H1 (cell line): ENCODE measurements around the gene CLPSL2. TPM values are rescaled to one million over a fixed set of nuclear protein-coding genes. Genes with fewer than 3 reads are reported as not detected.
A peak's percentile ranks its signal among the peaks of the same experiment; 100 is the strongest.

ENCODE experiments used
- CTCF ChIA-PET: fragments of 300-600 bp; sonication (Branson Sonifier 250); formaldehyde crosslinking; loops from one replicate; lab custom pipeline; 2021; ENCODE audit not compliant: partially characterized antibody; lab: Charles Lee
- POLR2A ChIA-PET: fragments of 300-600 bp; sonication (Branson Sonifier 250); formaldehyde crosslinking; loops from one replicate; lab custom pipeline; 2021; ENCODE audit warnings: inconsistent platforms; ENCODE audit not compliant: partially characterized antibody; lab: Charles Lee
- DNase-seq, 2 experiments: peaks; one replicate each; pipeline versions ENCODE4 v3.0.0 to v3.0.0-alpha.2; 2010 to 2022; ENCODE audit warnings: low spot score in 2 of 2, low read depth in 1 of 2, mixed read lengths in 1 of 2
- FAIRE-seq: peaks from 2 replicates; lab custom pipeline; 2011; peaks lifted over from hg19 to GRCh38; lab: Jason Lieb, UNC
- H2AFZ ChIP-seq: 2 replicates; pipeline ENCODE4 v1.8.1; 2012; ENCODE audit warnings: low read length, inconsistent platforms
- H2AK5ac ChIP-seq: 2 replicates; pipeline ENCODE4 v1.6.1; 2013; ENCODE audit warnings: low read depth, low read length
- H2BK120ac ChIP-seq: replicated peaks from 2 replicates; pipeline ENCODE3; 2013; ENCODE audit warnings: low read depth, low read length, inconsistent platforms
- H2BK12ac ChIP-seq: 2 replicates; pipeline ENCODE4 v1.6.1; 2013; ENCODE audit warnings: low read depth, low read length
- H2BK15ac ChIP-seq: 2 replicates; pipeline ENCODE4 v1.6.1; 2013; ENCODE audit warnings: low read length
- H2BK20ac ChIP-seq: 2 replicates; pipeline ENCODE4 v1.6.1; 2013; ENCODE audit warnings: low read length
- H2BK5ac ChIP-seq: 2 replicates; pipeline ENCODE4 v1.6.1; 2013; ENCODE audit warnings: low read depth, low read length
- H3K14ac ChIP-seq: 2 replicates; pipeline ENCODE4 v1.6.1; 2013; ENCODE audit warnings: inconsistent platforms; ENCODE audit not compliant: insufficient read length
- H3K18ac ChIP-seq: 2 replicates; pipeline ENCODE4 v1.6.1; 2013; ENCODE audit warnings: low read length; ENCODE audit errors: extremely low read depth
- H3K23ac ChIP-seq: 2 replicates; pipeline ENCODE4 v1.6.1; 2013; ENCODE audit warnings: inconsistent platforms; ENCODE audit not compliant: insufficient read length
- H3K23me2 ChIP-seq: 2 replicates; pipeline ENCODE4 v1.6.1; 2013; ENCODE audit warnings: low read depth, low read length
- H3K27ac ChIP-seq: 2 replicates; pipeline ENCODE4 v1.6.1; 2011; ENCODE audit warnings: low read depth, low read length, inconsistent platforms
- H3K27me3 ChIP-seq, 4 experiments: replicated peaks in 1 of 4; 1 replicate in 1 of 4; 2 replicates in 3 of 4; pipeline versions ENCODE4 v1.6.1 to v1.8.1; 2011 to 2013; ENCODE audit warnings: low read length in 3 of 4, mild to moderate bottlenecking in 3 of 4, inconsistent platforms in 2 of 4, mixed read lengths in 2 of 4, moderate library complexity in 1 of 4; ENCODE audit not compliant: control insufficient read depth in 3 of 4, insufficient read depth in 3 of 4; ENCODE audit errors: extremely low read depth in 1 of 4
- H3K36me3 ChIP-seq, 4 experiments: 2 replicates each; pipeline versions ENCODE4 v1.6.1 to v1.8.1; 2011 to 2013; ENCODE audit warnings: mild to moderate bottlenecking in 4 of 4, low read length in 3 of 4, moderate library complexity in 2 of 4, control low read depth in 1 of 4, inconsistent platforms in 1 of 4; ENCODE audit not compliant: insufficient read depth in 4 of 4, control insufficient read depth in 2 of 4
- H3K4ac ChIP-seq: replicated peaks from 2 replicates; pipeline ENCODE3; 2013; ENCODE audit warnings: low read length, low read depth, mixed read lengths, inconsistent platforms; ENCODE audit not compliant: insufficient read length
- H3K4me1 ChIP-seq, 4 experiments: replicated peaks in 1 of 4; 1 replicate in 1 of 4; 2 replicates in 3 of 4; pipeline versions ENCODE4 v1.6.1 to v1.8.1; 2011 to 2013; ENCODE audit warnings: low read length in 3 of 4, inconsistent platforms in 2 of 4, mixed read lengths in 1 of 4; ENCODE audit not compliant: insufficient read depth in 4 of 4, control insufficient read depth in 3 of 4
- H3K4me2 ChIP-seq, 2 experiments: 2 replicates each; pipeline versions ENCODE4 v1.6.1 to v1.8.1; 2011 to 2013; ENCODE audit warnings: low read depth in 2 of 2, low read length in 2 of 2, control low read depth in 1 of 2, inconsistent platforms in 1 of 2, mild to moderate bottlenecking in 1 of 2; ENCODE audit not compliant: insufficient read depth in 1 of 2
- H3K4me3 ChIP-seq, 4 experiments: fragments of 200-600, 300-600 bp in 1 of 4; sonication (generic), shearing (Covaris generic), sonication (Bioruptor Twin) in 1 of 4; 2 replicates each; pipeline versions ENCODE4 v1.5.1 to v1.8.1; 2011 to 2016; ENCODE audit warnings: low read length in 4 of 4, low read depth in 3 of 4, control low read depth in 2 of 4, inconsistent platforms in 2 of 4, mild to moderate bottlenecking in 2 of 4, mixed read lengths in 1 of 4, moderate library complexity in 1 of 4; ENCODE audit not compliant: insufficient read depth in 2 of 4; ENCODE audit errors: extremely low read depth in 1 of 4
- H3K56ac ChIP-seq: replicated peaks from 2 replicates; pipeline ENCODE3; 2013; ENCODE audit warnings: low read depth, mild to moderate bottlenecking, mixed read lengths, low read length, inconsistent platforms; ENCODE audit not compliant: insufficient read length
- H3K79me1 ChIP-seq: 2 replicates; pipeline ENCODE4 v1.6.1; 2013; ENCODE audit warnings: low read depth, low read length, control low read depth
- H3K79me2 ChIP-seq, 2 experiments: 2 replicates each; pipeline versions ENCODE4 v1.6.1 to v1.8.1; 2012 to 2013; ENCODE audit warnings: low read length in 2 of 2, mild to moderate bottlenecking in 2 of 2, inconsistent platforms in 1 of 2; ENCODE audit not compliant: insufficient read depth in 2 of 2, control insufficient read depth in 1 of 2
- H3K9ac ChIP-seq, 4 experiments: replicated peaks in 1 of 4; 1 replicate in 1 of 4; 2 replicates in 3 of 4; pipeline versions ENCODE4 v1.6.1 to v1.8.1; 2011 to 2013; ENCODE audit warnings: low read depth in 3 of 4, low read length in 3 of 4, control low read depth in 2 of 4, mild to moderate bottlenecking in 2 of 4, moderate library complexity in 2 of 4, inconsistent platforms in 1 of 4; ENCODE audit errors: extremely low read depth in 1 of 4
- H3K9me3 ChIP-seq, 2 experiments: 2 replicates each; pipeline versions ENCODE4 v1.6.1 to v1.8.1; 2012 to 2013; ENCODE audit warnings: mild to moderate bottlenecking in 2 of 2, moderate library complexity in 2 of 2, control low read depth in 1 of 2, inconsistent platforms in 1 of 2, low read depth in 1 of 2, low read length in 1 of 2, mixed read lengths in 1 of 2; ENCODE audit not compliant: insufficient read depth in 2 of 2
- H4K20me1 ChIP-seq, 2 experiments: replicated peaks in 1 of 2; 2 replicates each; pipeline versions ENCODE3 to v1.8.1; 2011 to 2013; ENCODE audit warnings: inconsistent platforms in 2 of 2, low read length in 2 of 2, mild to moderate bottlenecking in 1 of 2; ENCODE audit not compliant: insufficient read depth in 2 of 2, control insufficient read depth in 1 of 2
- H4K5ac ChIP-seq: 2 replicates; pipeline ENCODE4 v1.6.1; 2013; ENCODE audit warnings: low read length, low read depth, mixed read lengths, inconsistent platforms; ENCODE audit not compliant: insufficient read length
- H4K8ac ChIP-seq: 2 replicates; pipeline ENCODE4 v1.8.0; 2013; ENCODE audit warnings: mild to moderate bottlenecking, moderate library complexity, low read length, inconsistent platforms; ENCODE audit not compliant: insufficient read depth; ENCODE audit errors: extremely low read depth
- H4K91ac ChIP-seq: replicated peaks from 2 replicates; pipeline ENCODE3; 2013; ENCODE audit warnings: low read length, mixed read lengths, inconsistent platforms; ENCODE audit not compliant: insufficient read length
- SIN3A ChIP-seq, 2 experiments: IDR thresholded peaks in 1 of 2; conservative IDR thresholded peaks in 1 of 2; 2 replicates each; pipeline ENCODE4 v1.6.1; 2011 to 2012; ENCODE audit warnings: low read length in 2 of 2, improper control_type of control experiment in 1 of 2, low read depth in 1 of 2, mild to moderate bottlenecking in 1 of 2
- SP2 ChIP-seq: IDR thresholded peaks from 2 replicates; pipeline ENCODE4 v1.6.1; 2012; ENCODE audit warnings: mild to moderate bottlenecking, low read length, inconsistent platforms
- TEAD4 ChIP-seq: IDR thresholded peaks from 2 replicates; pipeline ENCODE4 v1.6.1; 2012; ENCODE audit warnings: low read depth, low read length, inconsistent platforms, mixed read lengths
- WGBS, 2 experiments: shearing (Covaris generic) in 1 of 2; methylation state at CpG; one replicate each; pipeline versions ENCODE4 v1.1.6 to v1.1.7; 2013 to 2015; ENCODE audit warnings: low lambda C conversion rate in 2 of 2, mixed read lengths in 2 of 2, inconsistent platforms in 1 of 2, low coverage in 1 of 2, missing lambda C conversion rate in 1 of 2; ENCODE audit not compliant: insufficient replicate concordance in 2 of 2, insufficient coverage in 1 of 2, insufficient read length in 1 of 2; ENCODE audit errors: extremely low coverage in 1 of 2, missing lambda C conversion rate in 1 of 2; 5-methylcytosine and 5-hydroxymethylcytosine counted together
- polyA plus RNA-seq, 7 experiments: library from polyadenylated mRNA; depleted of rRNA in 3 of 7; stranded (reverse) in 5 of 7; unstranded in 2 of 7; fragments of >200 nt in 5 of 7; fragments of 200-250 nt in 2 of 7; gene quantifications; 1 replicate in 5 of 7; 2 replicates in 1 of 7; 4 replicates in 1 of 7; pipeline versions ENCODE4 v1.2.1 to v1.2.3, GENCODE V29; 2011 to 2013; ENCODE audit warnings: missing spikeins in 2 of 7, mixed read lengths in 2 of 7
- total RNA-seq: library from RNA; stranded (reverse); fragmentation: NEBNext Ultra II Directional; extraction: Animal tissue kit (Norgen Biotek cat#: 25700); gene quantifications from 2 replicates; pipeline ENCODE4 v1.2.1, GENCODE V29; 2021
- TF ChIP-seq, protein P1 (sequence below): IDR thresholded peaks from 2 replicates; pipeline ENCODE4 v1.6.1; 2011; ENCODE audit warnings: low read depth, mild to moderate bottlenecking, low read length; ENCODE audit not compliant: insufficient read depth

Gene CLPSL2
- total and polyA plus RNA-seq, 2 of the 8 experiments (the other 6 are each of a cell fraction or from before 2014, with no cell fraction given): 1.4 to 3.4 TPM

GRCh38 chr6:35777356-35778102, 1.1 kb downstream of the CLPSL2 start:
- Histone ChIP-seq H3K56ac (no peak overlapping the region), H3K4me1 (peaks cover 0 to 6% (median under 1%) of the 10 kb centered on the region in 4 experiments; a peak in 1 of 7 replicates), H3K79me2 (no peaks in the 10 kb centered on the region)
- TF ChIP-seq SIN3A (conservative IDR thresholded peaks at IDR 0.05 in 1 of 2, IDR thresholded peaks at IDR 0.05 in 1 of 2; ENCODE audit: low read depth in 1 of 2, low read length in 2 of 2) (no peak), TEAD4 (no peak), SP2 (no peak)
- TF ChIP-seq, protein P1, sequence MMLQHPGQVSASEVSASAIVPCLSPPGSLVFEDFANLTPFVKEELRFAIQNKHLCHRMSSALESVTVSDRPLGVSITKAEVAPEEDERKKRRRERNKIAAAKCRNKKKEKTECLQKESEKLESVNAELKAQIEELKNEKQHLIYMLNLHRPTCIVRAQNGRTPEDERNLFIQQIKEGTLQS: no peak
- TF ChIP-seq, all 59 proteins: peak for 0
- Histone ChIP-seq H3K23me2 (peaks cover 5% of the 10 kb centered on the region), H4K8ac (no peak overlapping the region), H3K14ac (no peak overlapping the region), H3K79me1 (no peaks in the 10 kb centered on the region), H4K5ac (no peak overlapping the region), H3K27me3 (peaks cover 0 to 8% (median 3%) of the 10 kb centered on the region in 4 experiments; a peak in 4 of 7 replicates), H3K4me2 (peak overlapping the region in 1 of 2 experiments; percentile 67; a peak in 1 of 4 replicates), H3K4me3 (peak overlapping the region in 1 of 4 experiments; percentile 67; a peak in 1 of 8 replicates), H4K91ac (no peak overlapping the region), H4K20me1 (no peaks in the 10 kb centered on the region), H2BK5ac (no peak overlapping the region), H2BK15ac (no peak overlapping the region), H3K9ac (no peak overlapping the region), H3K18ac (no peak overlapping the region), H3K27ac (no peak overlapping the region), H3K36me3 (no peaks in the 10 kb centered on the region), H3K9me3 (no peaks in the 10 kb centered on the region), H2AK5ac (no peak overlapping the region), H2BK12ac (no peak overlapping the region), H3K23ac (no peak overlapping the region), H3K4ac (no peak overlapping the region), H2BK120ac (no peak overlapping the region), H2AFZ (no peak overlapping the region), H2BK20ac (no peak overlapping the region)
- FAIRE-seq: no peak
- DNase-seq: no peak
- POLR2A ChIA-PET: interaction anchor here (3.0 kb wide), 1 partner anchor 13 kb away, joined by 21 read pairs; no protein-coding TSS in a partner anchor
- CTCF ChIA-PET: interaction anchor here (0.9 kb wide), 1 partner anchor 237 kb away, joined by 3 read pairs; no protein-coding TSS in a partner anchor
- WGBS, 2 experiments: 96% methylated on average over 8 of the region's 10 CpGs; no CpG with 5 or more reads in 1 of the 2 experiments
